COLO668 (cell line): ENCODE data around the gene NMUR2.

ENCODE experiments used
- DNase-seq: peaks from one replicate; lab custom pipeline; 2025; ENCODE audit not compliant: unreplicated experiment; lab: John Stamatoyannopoulos, UW

NMUR2 gene

GRCh38 chr5:152405145-152405544 is at the start of gene NMUR2:
TSS of gene NMUR2 (minus strand) at chr5:152405279. CDS start at chr5:152405113, 166 bp downstream.
- DNase-seq = no peak

GRCh38 chr5:152443935-152444334 is 38.9 kb upstream of the NMUR2 start:
- no peak for DNase-seq

GRCh38 chr5:152439791-152440190 is 34.7 kb upstream of the NMUR2 start:
- DNase-seq = no peak

GRCh38 chr5:152437866-152438265 is 32.8 kb upstream of the NMUR2 start:
- DNase-seq = no peak

- DNase-seq = no peak
These were observed 22.6 kb upstream of the NMUR2 start for GRCh38 chr5:152427721-152428120.

- no peak for DNase-seq
These were observed 20.0 kb upstream of the NMUR2 start for GRCh38 chr5:152425083-152425482.

GRCh38 chr5:152424501-152424900 is 19.4 kb upstream of the NMUR2 start:
- no peak for DNase-seq

GRCh38 chr5:152422081-152422480 is 17.0 kb upstream of the NMUR2 start:
- DNase-seq = no peak

GRCh38 chr5:152412129-152412528 is 7.0 kb upstream of the NMUR2 start:
- DNase-seq = no peak

GRCh38 chr5:152406082-152406481 is 1.0 kb upstream of the NMUR2 start:
- DNase-seq = no peak

- no peak for DNase-seq
These were observed 585 bp downstream of the NMUR2 start for GRCh38 chr5:152404494-152404893.

GRCh38 chr5:152403046-152403445 is 2.0 kb downstream of the NMUR2 start:
- no peak for DNase-seq

- DNase-seq = no peak
These were observed 4.2 kb downstream of the NMUR2 start for GRCh38 chr5:152400846-152401245.

GRCh38 chr5:152397581-152397980 is 7.5 kb downstream of the NMUR2 start:
- DNase-seq = no peak

- no peak for DNase-seq
These were observed 11.6 kb downstream of the NMUR2 start for GRCh38 chr5:152393441-152393840.

- no peak for DNase-seq
These were observed 15.8 kb downstream of the NMUR2 start for GRCh38 chr5:152389208-152389849.

GRCh38 chr5:152388610-152389009 is 16.5 kb downstream of the NMUR2 start:
- no peak for DNase-seq

- DNase-seq = no peak
These were observed 24.5 kb downstream of the NMUR2 start for GRCh38 chr5:152380415-152381123.

- no peak for DNase-seq
These were observed 25.7 kb downstream of the NMUR2 start for GRCh38 chr5:152379331-152379730.

GRCh38 chr5:152378730-152379129 is 26.3 kb downstream of the NMUR2 start:
- DNase-seq = no peak

- DNase-seq = no peak
These were observed 28.2 kb downstream of the NMUR2 start for GRCh38 chr5:152376886-152377285.

GRCh38 chr5:152374711-152375275 is 30.3 kb downstream of the NMUR2 start:
- no peak for DNase-seq
